22Rv1 (cell line): ENCODE data around the gene DAGLB.

Experiments used
- CTCF ChIP-seq: fragments of 450-650 bp; IDR thresholded peaks from 2 replicates; pipeline ENCODE4 v1.5.1; 2017; ENCODE audit warnings: mild to moderate bottlenecking
- ZFX ChIP-seq: fragments of 450-650 bp; IDR thresholded peaks from 2 replicates; pipeline ENCODE4 v1.6.1; 2017; ENCODE audit warnings: antibody characterized with exemption, borderline replicate concordance

- TF ChIP-seq CTCF (no peak), ZFX (no peak)
Measured at GRCh38 chr7:6379886-6380285, 67.9 kb downstream of the DAGLB start.
